Prostate gland (tissue), 2 donors: ENCODE measurements around the gene NCKIPSD.

Source experiments
- CTCF ChIP-seq, 4 experiments: fragments of 200-600 bp in 2 of 4; fragments of 450-650 bp in 2 of 4; sonication (generic) in 2 of 4; IDR thresholded peaks; 1 replicate in 3 of 4; 2 replicates in 1 of 4; pipeline ENCODE4 v1.5.1; 2016 to 2019; ENCODE audit warnings: antibody characterized with exemption in 4 of 4, mild to moderate bottlenecking in 2 of 4, moderate library complexity in 2 of 4
- POLR2A ChIP-seq: fragments of 450-650 bp; IDR thresholded peaks from one replicate; pipeline ENCODE4 v1.6.1; 2016; ENCODE audit warnings: antibody characterized with exemption, mild to moderate bottlenecking

- TF ChIP-seq CTCF (IDR thresholded peaks at IDR 0.05): peak in 1 of 4 experiments; percentile 16
- peak; percentile 8 for TF ChIP-seq POLR2A
Observed at GRCh38 chr3:48661501-48662144, 24.1 kb downstream of the NCKIPSD start.
